ENCODE results near the gene SLC25A48.

GRCh38 chr5:135835766-135836165, 1.3 kb downstream of the SLC25A48 start:
- TF ChIP-seq CTCF (conservative IDR thresholded peaks at IDR 0.05; ENCODE audit: low read depth, low read length), result no peak
- no peak for TF ChIP-seq BHLHE40 (IDR thresholded peaks at IDR 0.05; ENCODE audit: low read depth, low read length)
- TF ChIP-seq NFE2L2 (IDR thresholded peaks at IDR 0.05; ENCODE audit: low read depth, low read length), result no peak
- TF ChIP-seq POLR2A (IDR thresholded peaks at IDR 0.05; ENCODE audit: low read depth, low read length), result no peak
- no peak for TF ChIP-seq CEBPB (IDR thresholded peaks at IDR 0.05; ENCODE audit: low read depth, low read length)
- no peak for TF ChIP-seq FOS (IDR thresholded peaks at IDR 0.05; ENCODE audit: low read depth, low read length)
